Activated naive CD8-positive, alpha-beta T cell treated with anti-CD3 and anti-CD28 coated beads, Interleukin-2, amount 50 U/mL, for 24 hours (primary cell): Measurements from ENCODE around the gene LCAT.

Source experiments
- ATAC-seq: fragments of 150-1000 bp; cut with Tn5 transposase; one replicate; pipeline ENCODE4 v1.10.0; 2021
- DNase-seq: peaks from one replicate; pipeline ENCODE4 v3.0.0; 2021
- H3K27ac Mint-ChIP-seq: one replicate; pipeline ENCODE4 v1.8.0; 2021; ENCODE audit warnings: mild to moderate bottlenecking, mixed read lengths
- H3K27me3 Mint-ChIP-seq: one replicate; pipeline ENCODE4 v1.8.0; 2021; ENCODE audit warnings: mixed read lengths
- H3K36me3 Mint-ChIP-seq: one replicate; pipeline ENCODE4 v1.8.0; 2021; ENCODE audit warnings: low read depth, mixed read lengths
- H3K4me1 Mint-ChIP-seq: one replicate; pipeline ENCODE4 v1.8.0; 2021; ENCODE audit warnings: mixed read lengths
- H3K4me3 Mint-ChIP-seq: one replicate; pipeline ENCODE4 v1.8.0; 2021; ENCODE audit warnings: mild to moderate bottlenecking, moderate library complexity, mixed read lengths
- H3K9me3 Mint-ChIP-seq: one replicate; pipeline ENCODE4 v1.8.0; 2021; ENCODE audit warnings: mixed read lengths

LCAT gene

GRCh38 chr16:67934306-67935100 lies 9.4 kb downstream of the LCAT start:
- peaks cover 31% of the 10 kb centered on the region for H3K4me1 Mint-ChIP-seq
- no peaks in the 10 kb centered on the region for H3K9me3 Mint-ChIP-seq
- H3K4me3 Mint-ChIP-seq, result peak overlapping the region; percentile 100
- no peaks in the 10 kb centered on the region for H3K27me3 Mint-ChIP-seq
- no peak for ATAC-seq
- H3K27ac Mint-ChIP-seq, result peak overlapping the region; percentile 100
- H3K36me3 Mint-ChIP-seq, result peaks cover 41% of the 10 kb centered on the region
- DNase-seq, result no peak

- H3K36me3 Mint-ChIP-seq, result peaks cover 41% of the 10 kb centered on the region
- DNase-seq (no peak), ATAC-seq (no peak)
- no peaks in the 10 kb centered on the region for H3K27me3 Mint-ChIP-seq
- no peaks in the 10 kb centered on the region for H3K9me3 Mint-ChIP-seq
- peak overlapping the region; percentile 100 for H3K4me3 Mint-ChIP-seq
- H3K27ac Mint-ChIP-seq, result peak overlapping the region; percentile 100
- H3K4me1 Mint-ChIP-seq, result peaks cover 24% of the 10 kb centered on the region
Observed at GRCh38 chr16:67933805-67934204, 10.1 kb downstream of the LCAT start.

GRCh38 chr16:67932462-67932840 lies 11.5 kb downstream of the LCAT start:
- peaks cover 41% of the 10 kb centered on the region for H3K36me3 Mint-ChIP-seq
- H3K4me3 Mint-ChIP-seq, result no peak overlapping the region
- ATAC-seq, result no peak
- H3K27me3 Mint-ChIP-seq, result no peaks in the 10 kb centered on the region
- H3K27ac Mint-ChIP-seq, result peak overlapping the region; percentile 54
- peaks cover 22% of the 10 kb centered on the region for H3K4me1 Mint-ChIP-seq
- no peaks in the 10 kb centered on the region for H3K9me3 Mint-ChIP-seq
- no peak for DNase-seq

GRCh38 chr16:67931712-67932461 lies 12.0 kb downstream of the LCAT start, which contains the start of gene CTRL:
Gene CTRL, minus strand, starts transcription at chr16:67931862. Its CDS starts 10 bp downstream, at chr16:67931852.
- no peak for ATAC-seq
- no peaks in the 10 kb centered on the region for H3K9me3 Mint-ChIP-seq
- H3K4me1 Mint-ChIP-seq, result peaks cover 17% of the 10 kb centered on the region
- H3K27me3 Mint-ChIP-seq, result no peaks in the 10 kb centered on the region
- H3K36me3 Mint-ChIP-seq, result peaks cover 36% of the 10 kb centered on the region
- no peak within 1 kb of the TSS for H3K4me3 Mint-ChIP-seq
- DNase-seq, result no peak
- peak within 1 kb of the TSS; percentile 54 for H3K27ac Mint-ChIP-seq

GRCh38 chr16:67930678-67931211 lies 13.2 kb downstream of the LCAT start:
- no peaks in the 10 kb centered on the region for H3K27me3 Mint-ChIP-seq
- no peak overlapping the region for H3K4me3 Mint-ChIP-seq
- ATAC-seq (no peak), DNase-seq (no peak)
- peaks cover 15% of the 10 kb centered on the region for H3K4me1 Mint-ChIP-seq
- no peak overlapping the region for H3K27ac Mint-ChIP-seq
- H3K36me3 Mint-ChIP-seq, result peaks cover 28% of the 10 kb centered on the region
- H3K9me3 Mint-ChIP-seq, result no peaks in the 10 kb centered on the region

- ATAC-seq (no peak), DNase-seq (no peak)
- Mint-ChIP-seq H3K27me3 (no peaks in the 10 kb centered on the region), H3K36me3 (peaks cover 22% of the 10 kb centered on the region), H3K4me3 (no peak overlapping the region), H3K27ac (no peak overlapping the region), H3K9me3 (no peaks in the 10 kb centered on the region), H3K4me1 (peaks cover 11% of the 10 kb centered on the region)
Observed at GRCh38 chr16:67930191-67930590, 13.7 kb downstream of the LCAT start.

- Mint-ChIP-seq H3K9me3 (no peaks in the 10 kb centered on the region), H3K27ac (no peak overlapping the region), H3K4me3 (no peak overlapping the region), H3K36me3 (peaks cover 9% of the 10 kb centered on the region), H3K27me3 (no peaks in the 10 kb centered on the region), H3K4me1 (peaks cover 4% of the 10 kb centered on the region)
- peak; percentile 84 for DNase-seq
- peak; percentile 80 for ATAC-seq
Observed at GRCh38 chr16:67928561-67929364, 15.2 kb downstream of the LCAT start.

- ATAC-seq (no peak), DNase-seq (no peak)
- H3K36me3 Mint-ChIP-seq, result peaks cover 6% of the 10 kb centered on the region
- H3K27me3 Mint-ChIP-seq, result no peaks in the 10 kb centered on the region
- H3K27ac Mint-ChIP-seq, result no peak overlapping the region
- H3K4me1 Mint-ChIP-seq, result peaks cover 4% of the 10 kb centered on the region
- no peaks in the 10 kb centered on the region for H3K9me3 Mint-ChIP-seq
- H3K4me3 Mint-ChIP-seq, result no peak overlapping the region
Observed at GRCh38 chr16:67928147-67928546, 15.8 kb downstream of the LCAT start.

GRCh38 chr16:67927131-67927941 lies 16.6 kb downstream of the LCAT start:
- Mint-ChIP-seq H3K9me3 (no peaks in the 10 kb centered on the region), H3K27me3 (no peaks in the 10 kb centered on the region), H3K4me3 (no peak overlapping the region), H3K36me3 (peaks cover 3% of the 10 kb centered on the region), H3K4me1 (peaks cover 6% of the 10 kb centered on the region), H3K27ac (no peak overlapping the region)
- ATAC-seq (no peak), DNase-seq (no peak)

- no peak for ATAC-seq
Observed at GRCh38 chr16:67926181-67926750, 17.7 kb downstream of the LCAT start.

GRCh38 chr16:67924140-67924906 lies 19.6 kb downstream of the LCAT start:
- H3K4me3 Mint-ChIP-seq, result no peak overlapping the region
- DNase-seq (no peak), ATAC-seq (no peak)
- H3K27ac Mint-ChIP-seq, result no peak overlapping the region
- H3K4me1 Mint-ChIP-seq, result peaks cover 23% of the 10 kb centered on the region
- peaks cover 2% of the 10 kb centered on the region for H3K36me3 Mint-ChIP-seq
- H3K27me3 Mint-ChIP-seq, result no peaks in the 10 kb centered on the region
- no peaks in the 10 kb centered on the region for H3K9me3 Mint-ChIP-seq

More at GRCh38 chr16:67926181-67926750, 17.7 kb downstream of the LCAT start:
- DNase-seq, result no peak
- no peak overlapping the region for H3K4me3 Mint-ChIP-seq
- peaks cover 2% of the 10 kb centered on the region for H3K36me3 Mint-ChIP-seq
- peaks cover 17% of the 10 kb centered on the region for H3K4me1 Mint-ChIP-seq
- no peak overlapping the region for H3K27ac Mint-ChIP-seq
- H3K27me3 Mint-ChIP-seq, result no peaks in the 10 kb centered on the region
- no peaks in the 10 kb centered on the region for H3K9me3 Mint-ChIP-seq

GRCh38 chr16:67923414-67924116 lies 20.4 kb downstream of the LCAT start:
- Mint-ChIP-seq H3K27me3 (no peaks in the 10 kb centered on the region), H3K4me3 (no peak overlapping the region), H3K9me3 (no peaks in the 10 kb centered on the region), H3K27ac (peak overlapping the region; percentile 85), H3K36me3 (peaks cover 2% of the 10 kb centered on the region), H3K4me1 (peaks cover 25% of the 10 kb centered on the region)
- DNase-seq (no peak), ATAC-seq (no peak)
